Trophoblast cell (in vitro differentiated cells and primary cell): ENCODE measurements around the gene RALGAPA2.
A peak's percentile ranks its signal among the peaks of the same experiment; 100 is the strongest.

Experiments
- DNase-seq, 2 donors: peaks; one replicate each; pipeline ENCODE4 v3.0.0-alpha.2; 2016
- H2AFZ ChIP-seq: 2 replicates; pipeline ENCODE4 v1.6.1; 2013; ENCODE audit warnings: low read length, moderate library complexity, mild to moderate bottlenecking; ENCODE audit not compliant: insufficient read depth, poor library complexity
- H2AK5ac ChIP-seq: 2 replicates; pipeline ENCODE4 v1.6.1; 2013; ENCODE audit warnings: mild to moderate bottlenecking, low read length
- H2BK120ac ChIP-seq: 2 replicates; pipeline ENCODE4 v1.6.1; 2013; ENCODE audit warnings: low read length, mild to moderate bottlenecking, moderate library complexity; ENCODE audit not compliant: insufficient read depth, poor library complexity
- H2BK12ac ChIP-seq: 2 replicates; pipeline ENCODE4 v1.6.1; 2013; ENCODE audit warnings: mild to moderate bottlenecking, low read length, moderate library complexity
- H2BK5ac ChIP-seq: 2 replicates; pipeline ENCODE4 v1.6.1; 2013; ENCODE audit warnings: low read length, low read depth, moderate library complexity, mild to moderate bottlenecking; ENCODE audit not compliant: poor library complexity
- H3K14ac ChIP-seq: 2 replicates; pipeline ENCODE4 v1.6.1; 2013; ENCODE audit warnings: mild to moderate bottlenecking, low read length
- H3K18ac ChIP-seq: 2 replicates; pipeline ENCODE4 v1.6.1; 2013; ENCODE audit warnings: mild to moderate bottlenecking, low read length
- H3K23ac ChIP-seq: 2 replicates; pipeline ENCODE4 v1.6.1; 2013; ENCODE audit warnings: low read length
- H3K27ac ChIP-seq: 2 replicates; pipeline ENCODE4 v1.5.1; 2013; ENCODE audit warnings: low read depth, mild to moderate bottlenecking, inconsistent platforms, low read length, moderate library complexity
- H3K27me3 ChIP-seq: 2 replicates; pipeline ENCODE4 v1.6.1; 2013; ENCODE audit warnings: inconsistent platforms, mild to moderate bottlenecking, low read length, moderate library complexity; ENCODE audit not compliant: insufficient read depth
- H3K36me3 ChIP-seq, 2 experiments: 1 replicate in 1 of 2; 2 replicates in 1 of 2; pipeline ENCODE4 v1.6.1; 2013; ENCODE audit warnings: low read length in 2 of 2, mild to moderate bottlenecking in 2 of 2, moderate library complexity in 1 of 2; ENCODE audit not compliant: insufficient read depth in 2 of 2, control insufficient read depth in 1 of 2
- H3K4ac ChIP-seq: 2 replicates; pipeline ENCODE4 v1.6.1; 2013; ENCODE audit warnings: low read depth, mild to moderate bottlenecking, low read length, moderate library complexity
- H3K4me1 ChIP-seq, 2 experiments: 1 replicate in 1 of 2; 2 replicates in 1 of 2; pipeline ENCODE4 v1.6.1; 2013; ENCODE audit warnings: low read length in 2 of 2, mild to moderate bottlenecking in 2 of 2, moderate library complexity in 1 of 2; ENCODE audit not compliant: insufficient read depth in 2 of 2, control insufficient read depth in 1 of 2
- H3K4me2 ChIP-seq: 2 replicates; pipeline ENCODE4 v1.6.1; 2013; ENCODE audit warnings: inconsistent platforms, mild to moderate bottlenecking, low read length, moderate library complexity
- H3K4me3 ChIP-seq: 2 replicates; pipeline ENCODE4 v1.5.1; 2013; ENCODE audit warnings: mild to moderate bottlenecking, low read depth, low read length, inconsistent platforms
- H3K79me1 ChIP-seq: one replicate; pipeline ENCODE4 v1.6.1; 2013; ENCODE audit warnings: low read length
- H3K79me2 ChIP-seq: 2 replicates; pipeline ENCODE4 v1.6.1; 2013; ENCODE audit warnings: low read length, mild to moderate bottlenecking; ENCODE audit not compliant: control insufficient read depth, insufficient read depth, poor library complexity
- H3K9ac ChIP-seq: 2 replicates; pipeline ENCODE4 v1.6.1; 2013; ENCODE audit warnings: mild to moderate bottlenecking, low read length
- H3K9me3 ChIP-seq: 2 replicates; pipeline ENCODE4 v1.6.1; 2013; ENCODE audit warnings: low read depth, mild to moderate bottlenecking, control low read depth, inconsistent platforms, low read length; ENCODE audit not compliant: insufficient read depth
- H4K12ac ChIP-seq: 2 replicates; pipeline ENCODE4 v1.6.1; 2013; ENCODE audit warnings: low read depth, mild to moderate bottlenecking, low read length, moderate library complexity
- H4K8ac ChIP-seq: 2 replicates; pipeline ENCODE4 v1.6.1; 2013; ENCODE audit warnings: low read depth, mild to moderate bottlenecking, low read length, moderate library complexity
- H4K91ac ChIP-seq: one replicate; pipeline ENCODE4 v1.6.1; 2013; ENCODE audit warnings: low read depth, mild to moderate bottlenecking, low read length, moderate library complexity
- WGBS: extraction: QIAGEN DNeasy Blood & Tissue Kit; methylation state at CpG from one replicate; pipeline ENCODE4 v1.1.7; 2013; ENCODE audit warnings: missing lambda C conversion rate; ENCODE audit not compliant: insufficient read length, insufficient coverage; ENCODE audit errors: extremely low coverage; 5-methylcytosine and 5-hydroxymethylcytosine counted together

RALGAPA2 gene

GRCh38 chr20:20697325-20697845, 15.1 kb downstream of the RALGAPA2 start:
- H2AFZ ChIP-seq: no peak overlapping the region
- no CpG with 5 or more reads among the region's 4 CpGs for WGBS

GRCh38 chr20:20695250-20695816, 17.1 kb downstream of the RALGAPA2 start:
- H4K91ac ChIP-seq: no peak overlapping the region
- no peak overlapping the region for H3K27ac ChIP-seq
- no peak overlapping the region for H3K14ac ChIP-seq
- H2AFZ ChIP-seq: no peak overlapping the region
- no peak overlapping the region for H2BK12ac ChIP-seq
- no peak overlapping the region for H3K23ac ChIP-seq
- H2BK5ac ChIP-seq: no peak overlapping the region
- no peaks in the 10 kb centered on the region for H3K79me1 ChIP-seq
- no peaks in the 10 kb centered on the region for H3K79me2 ChIP-seq
- no CpG with 5 or more reads among the region's 1 CpG for WGBS
- H3K27me3 ChIP-seq: no peaks in the 10 kb centered on the region
- no peaks in the 10 kb centered on the region for H3K4me1 ChIP-seq
- H4K8ac ChIP-seq: no peak overlapping the region
- no peak overlapping the region for H3K18ac ChIP-seq
- H3K9me3 ChIP-seq: no peaks in the 10 kb centered on the region
- no peak overlapping the region for H2BK120ac ChIP-seq
- H4K12ac ChIP-seq: no peak overlapping the region
- H3K36me3 ChIP-seq: no peaks in the 10 kb centered on the region
- H2AK5ac ChIP-seq: no peak overlapping the region
- H3K4ac ChIP-seq: no peak overlapping the region
- DNase-seq: peak; percentile 23 to 55
- H3K4me3 ChIP-seq: no peak overlapping the region
- no peak overlapping the region for H3K9ac ChIP-seq
- no peak overlapping the region for H3K4me2 ChIP-seq

More at GRCh38 chr20:20697325-20697845, 15.1 kb downstream of the RALGAPA2 start:
- H3K9ac ChIP-seq: no peak overlapping the region
- H3K4me1 ChIP-seq: no peaks in the 10 kb centered on the region
- no peak overlapping the region for H3K14ac ChIP-seq
- H2BK120ac ChIP-seq: no peak overlapping the region
- no peak overlapping the region for H3K4me3 ChIP-seq
- H3K4ac ChIP-seq: no peak overlapping the region
- H2BK12ac ChIP-seq: no peak overlapping the region
- no peaks in the 10 kb centered on the region for H3K36me3 ChIP-seq
- no peaks in the 10 kb centered on the region for H3K79me2 ChIP-seq
- H4K91ac ChIP-seq: no peak overlapping the region
- no peaks in the 10 kb centered on the region for H3K79me1 ChIP-seq
- no peaks in the 10 kb centered on the region for H3K27me3 ChIP-seq
- H3K27ac ChIP-seq: no peak overlapping the region
- H3K18ac ChIP-seq: peak overlapping the region; percentile 80
- H2AK5ac ChIP-seq: no peak overlapping the region
- H3K23ac ChIP-seq: peak overlapping the region; percentile 45
- DNase-seq: no peak
- H3K4me2 ChIP-seq: no peak overlapping the region
- no peak overlapping the region for H2BK5ac ChIP-seq
- H4K12ac ChIP-seq: no peak overlapping the region
- peaks cover under 1% of the 10 kb centered on the region for H3K9me3 ChIP-seq
- no peak overlapping the region for H4K8ac ChIP-seq

DNA sequence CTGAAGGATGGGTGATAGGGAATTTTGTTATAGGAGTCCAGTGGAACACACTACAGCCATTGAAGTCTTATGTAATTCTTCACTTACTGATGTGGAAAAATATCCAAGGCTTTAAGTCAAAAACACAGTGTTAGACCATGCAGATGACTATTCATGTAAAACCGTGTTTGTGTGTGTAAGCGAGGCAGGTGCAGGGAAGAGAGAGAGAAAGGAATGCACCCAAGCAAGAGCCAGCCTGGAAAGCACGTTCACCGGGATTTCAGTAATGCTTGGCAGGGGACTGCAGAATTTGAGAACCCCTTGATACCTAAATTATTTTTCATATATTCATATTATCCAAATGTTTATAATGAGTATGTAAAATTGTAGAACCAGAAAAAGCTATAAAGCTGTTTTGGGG, 17.9 kb downstream of the RALGAPA2 start:
- Histone ChIP-seq H3K4ac (no peak overlapping the region), H2BK120ac (no peak overlapping the region), H3K79me2 (no peaks in the 10 kb centered on the region)

GRCh38 chr20:20692587-20692986, 19.9 kb downstream of the RALGAPA2 start:
- H3K27me3 ChIP-seq: no peaks in the 10 kb centered on the region
- H3K9ac ChIP-seq: no peak overlapping the region
- peak overlapping the region; percentile 27 for H3K4ac ChIP-seq
- no peak overlapping the region for H3K27ac ChIP-seq
- no peak overlapping the region for H3K18ac ChIP-seq
- no peaks in the 10 kb centered on the region for H3K36me3 ChIP-seq
- H4K12ac ChIP-seq: no peak overlapping the region
- no CpG with 5 or more reads among the region's 1 CpG for WGBS
- H2BK5ac ChIP-seq: no peak overlapping the region
- H3K23ac ChIP-seq: no peak overlapping the region
- DNase-seq: no peak
- no peaks in the 10 kb centered on the region for H3K79me1 ChIP-seq
- H3K14ac ChIP-seq: no peak overlapping the region
- H3K4me2 ChIP-seq: no peak overlapping the region
- H2AK5ac ChIP-seq: no peak overlapping the region
- H3K4me3 ChIP-seq: no peak overlapping the region
- no peak overlapping the region for H4K8ac ChIP-seq
- no peak overlapping the region for H4K91ac ChIP-seq
- no peaks in the 10 kb centered on the region for H3K4me1 ChIP-seq
- H2BK12ac ChIP-seq: no peak overlapping the region
- no peak overlapping the region for H2AFZ ChIP-seq
- H3K79me2 ChIP-seq: no peaks in the 10 kb centered on the region
- no peak overlapping the region for H2BK120ac ChIP-seq
- no peaks in the 10 kb centered on the region for H3K9me3 ChIP-seq

More for the DNA sequence above, 17.9 kb downstream of the RALGAPA2 start:
- Histone ChIP-seq H4K91ac (no peak overlapping the region), H3K4me2 (no peak overlapping the region), H2AK5ac (no peak overlapping the region), H3K27ac (no peak overlapping the region), H2AFZ (no peak overlapping the region), H3K14ac (no peak overlapping the region), H2BK12ac (no peak overlapping the region), H3K9me3 (no peaks in the 10 kb centered on the region), H2BK5ac (no peak overlapping the region), H3K4me1 (no peaks in the 10 kb centered on the region), H3K36me3 (no peaks in the 10 kb centered on the region), H3K79me1 (no peaks in the 10 kb centered on the region), H3K18ac (no peak overlapping the region), H3K23ac (no peak overlapping the region), H3K27me3 (no peaks in the 10 kb centered on the region), H4K8ac (no peak overlapping the region), H4K12ac (no peak overlapping the region), H3K4me3 (no peak overlapping the region), H3K9ac (no peak overlapping the region)
- no CpG with 5 or more reads among the region's 4 CpGs for WGBS
- peak; percentile 41 to 73 for DNase-seq
